NT2/D1 (cell line): ENCODE data around the gene MYL2.

ENCODE experiments used
- DNase-seq: peaks from one replicate; pipeline ENCODE4 v3.0.0-alpha.2; 2011; ENCODE audit warnings: low read depth, low spot score
- H3K27me3 ChIP-seq: 2 replicates; pipeline ENCODE4 v1.6.0; 2011; ENCODE audit warnings: mild to moderate bottlenecking; ENCODE audit not compliant: insufficient read length, insufficient read depth
- H3K36me3 ChIP-seq: 2 replicates; pipeline ENCODE4 v1.6.1; 2011; ENCODE audit warnings: mild to moderate bottlenecking, low read length, mixed read lengths; ENCODE audit not compliant: insufficient read depth, insufficient read length
- H3K4me1 ChIP-seq: 2 replicates; pipeline ENCODE4 v1.5.1; 2011; ENCODE audit not compliant: insufficient read depth, insufficient read length
- H3K4me3 ChIP-seq: 2 replicates; pipeline ENCODE4 v1.5.1; 2011; ENCODE audit warnings: low read depth; ENCODE audit not compliant: insufficient read length
- H3K9ac ChIP-seq: 2 replicates; pipeline ENCODE4 v1.6.0; 2011; ENCODE audit warnings: low read depth; ENCODE audit not compliant: insufficient read length
- H3K9me3 ChIP-seq: 2 replicates; pipeline ENCODE4 v1.5.1; 2011; ENCODE audit warnings: mild to moderate bottlenecking, low read length; ENCODE audit not compliant: insufficient read depth
- SUZ12 ChIP-seq: IDR thresholded peaks from 2 replicates; pipeline ENCODE4 v1.6.1; 2011; ENCODE audit not compliant: insufficient read length, insufficient read depth; ENCODE audit errors: extremely low read depth
- YY1 ChIP-seq: IDR thresholded peaks from 2 replicates; pipeline ENCODE4 v1.6.1; 2011; ENCODE audit not compliant: insufficient read length, insufficient read depth
- ZNF274 ChIP-seq: IDR thresholded peaks from 2 replicates; pipeline ENCODE4 v1.6.1; 2011; ENCODE audit warnings: mild to moderate bottlenecking, low read depth, low read length

The MYL2 gene

GRCh38 chr12:110917467-110917866 lies 2.9 kb downstream of the MYL2 start:
- no peak overlapping the region for H3K9ac ChIP-seq
- DNase-seq, result peak; percentile 39
- H3K36me3 ChIP-seq, result no peaks in the 10 kb centered on the region
- H3K4me1 ChIP-seq, result peaks cover 13% of the 10 kb centered on the region
- H3K4me3 ChIP-seq, result no peak overlapping the region
- H3K27me3 ChIP-seq, result no peaks in the 10 kb centered on the region
- H3K9me3 ChIP-seq, result no peaks in the 10 kb centered on the region
- TF ChIP-seq YY1, result no peak
- TF ChIP-seq ZNF274, result no peak
- TF ChIP-seq SUZ12, result no peak

- Histone ChIP-seq H3K27me3 (no peaks in the 10 kb centered on the region), H3K4me3 (no peak overlapping the region), H3K9ac (no peak overlapping the region), H3K4me1 (peaks cover 12% of the 10 kb centered on the region), H3K9me3 (no peaks in the 10 kb centered on the region), H3K36me3 (no peaks in the 10 kb centered on the region)
- no peak for DNase-seq
- no peak for TF ChIP-seq ZNF274
- TF ChIP-seq SUZ12, result no peak
These were observed 4.0 kb downstream of the MYL2 start for GRCh38 chr12:110916295-110916875.

- no peaks in the 10 kb centered on the region for H3K27me3 ChIP-seq
- H3K36me3 ChIP-seq, result no peaks in the 10 kb centered on the region
- H3K4me3 ChIP-seq, result no peak overlapping the region
- H3K9ac ChIP-seq, result no peak overlapping the region
- no peak for DNase-seq
- H3K4me1 ChIP-seq, result peaks cover 3% of the 10 kb centered on the region
- H3K9me3 ChIP-seq, result no peaks in the 10 kb centered on the region
- no peak for TF ChIP-seq SUZ12
- no peak for TF ChIP-seq ZNF274
- TF ChIP-seq YY1, result no peak
These were observed 7.0 kb downstream of the MYL2 start for GRCh38 chr12:110913119-110914056.

GRCh38 chr12:110912263-110912662 lies 8.1 kb downstream of the MYL2 start:
- DNase-seq, result no peak
- Histone ChIP-seq H3K4me1 (peaks cover 3% of the 10 kb centered on the region), H3K9ac (no peak overlapping the region), H3K27me3 (no peaks in the 10 kb centered on the region), H3K36me3 (no peaks in the 10 kb centered on the region), H3K9me3 (no peaks in the 10 kb centered on the region), H3K4me3 (no peak overlapping the region)
- TF ChIP-seq SUZ12 (no peak), YY1 (no peak)

GRCh38 chr12:110908377-110909152 lies 11.8 kb downstream of the MYL2 start:
- H3K27me3 ChIP-seq, result no peaks in the 10 kb centered on the region
- H3K9ac ChIP-seq, result peak overlapping the region; percentile 11
- peaks cover 3% of the 10 kb centered on the region for H3K4me1 ChIP-seq
- H3K36me3 ChIP-seq, result no peaks in the 10 kb centered on the region
- H3K4me3 ChIP-seq, result no peak overlapping the region
- no peak for DNase-seq
- TF ChIP-seq ZNF274, result no peak
- H3K9me3 ChIP-seq, result no peaks in the 10 kb centered on the region

GRCh38 chr12:110907583-110907982 lies 12.8 kb downstream of the MYL2 start:
- Histone ChIP-seq H3K27me3 (no peaks in the 10 kb centered on the region), H3K9ac (no peak overlapping the region), H3K4me3 (no peak overlapping the region), H3K36me3 (no peaks in the 10 kb centered on the region), H3K4me1 (peaks cover 3% of the 10 kb centered on the region), H3K9me3 (no peaks in the 10 kb centered on the region)
- no peak for TF ChIP-seq SUZ12
- no peak for TF ChIP-seq YY1
- TF ChIP-seq ZNF274, result no peak
- DNase-seq, result no peak

GRCh38 chr12:110906985-110907384 lies 13.4 kb downstream of the MYL2 start:
- Histone ChIP-seq H3K4me1 (peaks cover 3% of the 10 kb centered on the region), H3K4me3 (no peak overlapping the region), H3K27me3 (no peaks in the 10 kb centered on the region), H3K9me3 (no peaks in the 10 kb centered on the region), H3K9ac (no peak overlapping the region), H3K36me3 (no peaks in the 10 kb centered on the region)
- DNase-seq, result no peak
- TF ChIP-seq YY1 (no peak), SUZ12 (no peak), ZNF274 (no peak)
